Mesothelial cell of epicardium (in vitro differentiated cells): ENCODE data around the gene NDUFS3. TPM values are rescaled to one million over a fixed set of nuclear protein-coding genes. Genes with fewer than 3 reads are reported as not detected.
"Not testable (repeated sequence)": the region's sequence is repeated elsewhere in the genome, so short reads cannot be mapped to it uniquely, and the experiment has no call there.

ENCODE experiments used
- DNase-seq, 2 experiments: peaks; one replicate each; pipeline ENCODE4 v3.0.0; 2021; ENCODE audit warnings: low spot score in 2 of 2; ENCODE audit not compliant: unreplicated experiment in 2 of 2
- H3K27ac Mint-ChIP-seq: 2 replicates; pipeline ENCODE4 v1.8.0; 2021; ENCODE audit warnings: mixed read lengths
- H3K27me3 Mint-ChIP-seq: 2 replicates; pipeline ENCODE4 v1.8.0; 2021; ENCODE audit warnings: low read depth, mixed read lengths
- H3K36me3 Mint-ChIP-seq: 2 replicates; pipeline ENCODE4 v1.8.0; 2021; ENCODE audit warnings: mixed read lengths
- H3K4me1 Mint-ChIP-seq: 2 replicates; pipeline ENCODE4 v1.8.0; 2021; ENCODE audit warnings: mixed read lengths
- H3K4me3 Mint-ChIP-seq: 2 replicates; pipeline ENCODE4 v1.8.0; 2021; ENCODE audit warnings: mild to moderate bottlenecking, moderate library complexity, mixed read lengths
- H3K9me3 Mint-ChIP-seq: 2 replicates; pipeline ENCODE4 v1.8.0; 2021; ENCODE audit warnings: mixed read lengths
- CTCF ChIP-seq: fragments of 200-600 bp; sonication (generic); IDR thresholded peaks from one replicate; pipeline ENCODE4 v1.5.0; 2021; ENCODE audit warnings: antibody characterized with exemption; ENCODE audit not compliant: unreplicated experiment
- total RNA-seq: library from RNA; stranded (reverse); gene quantifications from 3 replicates; pipeline ENCODE4 v1.2.1, GENCODE V29; 2021

NDUFS3 gene
- total RNA-seq, 1 donor from 2014 or later, result 96.5 TPM

GRCh38 chr11:47553406-47553743 lies 25.5 kb upstream of the NDUFS3 start:
- Mint-ChIP-seq H3K4me1 (peaks cover 18% of the 10 kb centered on the region), H3K4me3 (peak overlapping the region; percentile 86), H3K36me3 (no peaks in the 10 kb centered on the region), H3K9me3 (no peaks in the 10 kb centered on the region), H3K27ac (peak overlapping the region; percentile 97), H3K27me3 (no peaks in the 10 kb centered on the region)
- no peak for DNase-seq
- TF ChIP-seq CTCF, result peak; percentile 47

DNA sequence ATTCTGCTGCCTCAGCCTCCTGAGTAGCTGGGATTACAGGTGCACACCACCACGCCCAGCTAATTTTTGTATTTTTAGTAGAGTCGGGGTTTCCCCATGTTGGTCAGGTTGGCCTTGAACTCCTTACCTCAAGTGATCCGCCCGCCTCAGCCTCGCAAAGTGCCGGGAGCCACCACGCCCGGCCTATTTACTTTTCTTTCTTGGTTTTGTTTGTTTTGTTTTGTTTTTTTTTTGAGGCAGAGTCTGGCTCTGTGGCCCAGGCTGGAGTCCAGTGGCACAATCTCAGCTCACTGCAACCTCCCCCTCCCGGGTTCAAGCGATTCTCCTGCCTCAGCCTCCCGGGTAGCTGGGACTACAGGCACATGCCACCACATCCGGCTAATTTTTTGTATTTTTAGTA lies 21.9 kb upstream of the NDUFS3 start:
- H3K9me3 Mint-ChIP-seq, H3K4me1 Mint-ChIP-seq, H3K27me3 Mint-ChIP-seq: not testable (repeated sequence)

DNA sequence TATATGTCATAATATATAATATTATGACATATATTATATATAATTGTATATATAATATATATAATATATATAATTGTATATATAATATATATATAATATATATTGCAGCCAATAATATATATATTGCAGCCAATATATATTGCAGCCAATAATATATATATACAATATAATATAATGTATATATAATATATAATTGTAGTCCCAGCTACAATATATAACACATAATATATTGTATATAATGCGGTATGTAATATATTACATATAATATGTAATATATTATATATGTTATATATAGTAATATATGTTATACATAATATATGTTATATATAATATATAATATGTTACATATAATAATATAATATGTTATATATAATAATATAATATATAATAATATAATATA lies 20.2 kb upstream of the NDUFS3 start:
- DNase-seq, result no peak

More for the DNA sequence above, 21.9 kb upstream of the NDUFS3 start:
- not testable (repeated sequence) for H3K27ac Mint-ChIP-seq, H3K4me3 Mint-ChIP-seq, H3K36me3 Mint-ChIP-seq, DNase-seq

DNA sequence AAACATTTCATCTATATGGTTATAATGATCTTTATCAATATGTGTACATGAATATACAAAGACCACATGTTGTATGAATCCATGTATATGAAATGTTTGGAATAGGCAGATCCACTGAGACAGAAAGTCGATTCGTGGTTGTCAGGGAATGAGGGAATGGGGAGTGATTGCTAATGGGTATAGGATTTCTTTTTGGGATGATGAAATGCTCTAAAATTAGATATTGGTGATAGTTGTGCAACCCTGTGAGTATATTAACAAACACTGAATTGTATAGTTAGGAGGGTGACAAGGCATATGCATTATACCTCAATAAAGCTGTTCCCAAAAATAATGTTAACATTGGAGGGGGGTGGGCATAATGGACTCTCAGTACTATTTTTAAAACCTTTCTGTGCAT lies 18.4 kb upstream of the NDUFS3 start:
- H3K36me3 Mint-ChIP-seq, result no peaks in the 10 kb centered on the region
- H3K9me3 Mint-ChIP-seq, result no peaks in the 10 kb centered on the region
- no peak overlapping the region for H3K27ac Mint-ChIP-seq
- no peak for TF ChIP-seq CTCF
- H3K4me3 Mint-ChIP-seq, result no peak overlapping the region
- peaks cover 3% of the 10 kb centered on the region for H3K4me1 Mint-ChIP-seq
- H3K27me3 Mint-ChIP-seq, result no peaks in the 10 kb centered on the region
- no peak for DNase-seq

More for the DNA sequence above, 20.2 kb upstream of the NDUFS3 start:
- Mint-ChIP-seq H3K27ac (no peak overlapping the region), H3K4me3 (no peak overlapping the region), H3K9me3 (no peaks in the 10 kb centered on the region), H3K36me3 (no peaks in the 10 kb centered on the region), H3K4me1 (no peaks in the 10 kb centered on the region), H3K27me3 (no peaks in the 10 kb centered on the region)
- TF ChIP-seq CTCF, result no peak

DNA sequence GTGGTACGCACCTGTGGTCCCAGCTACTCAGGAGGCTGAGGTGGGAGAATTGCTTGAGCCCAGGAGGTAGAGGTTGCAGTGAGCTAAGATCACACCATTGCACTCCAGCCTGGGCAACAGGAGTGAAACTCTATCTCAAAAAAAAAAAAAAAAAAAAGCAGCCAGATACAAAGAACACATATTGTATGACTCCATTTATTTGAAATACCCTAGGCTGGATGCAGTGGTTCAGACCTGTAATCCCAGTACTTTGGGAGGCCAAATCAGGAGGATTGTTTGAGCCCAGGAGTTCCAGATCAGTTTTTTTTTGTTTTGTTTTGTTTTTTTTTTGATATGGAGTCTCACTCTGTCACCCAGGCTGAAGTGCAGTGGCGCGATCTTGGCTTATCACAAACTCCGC lies 16.5 kb upstream of the NDUFS3 start:
- H3K27ac Mint-ChIP-seq, H3K27me3 Mint-ChIP-seq, DNase-seq, H3K9me3 Mint-ChIP-seq, H3K4me3 Mint-ChIP-seq, H3K36me3 Mint-ChIP-seq: not testable (repeated sequence)
- peaks cover 12% of the 10 kb centered on the region for H3K4me1 Mint-ChIP-seq

- not testable (repeated sequence) for H3K36me3 Mint-ChIP-seq, H3K9me3 Mint-ChIP-seq, DNase-seq, H3K27me3 Mint-ChIP-seq, H3K27ac Mint-ChIP-seq
- H3K4me3 Mint-ChIP-seq, result peak overlapping the region; percentile 38
- H3K4me1 Mint-ChIP-seq, result peaks cover 12% of the 10 kb centered on the region
Measured at GRCh38 chr11:47564366-47564765, 14.5 kb upstream of the NDUFS3 start.

- no peak for TF ChIP-seq CTCF
- peaks cover 12% of the 10 kb centered on the region for H3K4me1 Mint-ChIP-seq
- no peak for DNase-seq
- peak overlapping the region; percentile 69 for H3K27ac Mint-ChIP-seq
- H3K9me3 Mint-ChIP-seq, result no peaks in the 10 kb centered on the region
- no peaks in the 10 kb centered on the region for H3K27me3 Mint-ChIP-seq
- peaks cover 6% of the 10 kb centered on the region for H3K36me3 Mint-ChIP-seq
- H3K4me3 Mint-ChIP-seq, result peak overlapping the region; percentile 78
Measured at GRCh38 chr11:47564933-47565339, 13.9 kb upstream of the NDUFS3 start.
